Heart left ventricle (tissue), 13 donors: Measurements from ENCODE around the gene TBRG4.

Experiments
- POLR2A ChIP-seq, 2 donors: fragments of 450-650 bp; IDR thresholded peaks; one replicate each; pipeline ENCODE4 v1.6.1; 2017; ENCODE audit warnings: antibody characterized with exemption in 2 of 2, mild to moderate bottlenecking in 2 of 2, moderate library complexity in 2 of 2
- TF ChIP-seq, protein P1 (sequence below), 12 donors: fragments of 200-600 bp; sonication (generic) in 4 of 12; IDR thresholded peaks; one replicate each; pipeline versions ENCODE4 v1.5.0 to v1.8.0; 2018 to 2022; ENCODE audit warnings: antibody characterized with exemption in 12 of 12, mild to moderate bottlenecking in 5 of 12
- donor health status: ischemic (EF 13 %, LVEDD 7.1; RV severe dilation, severe dysfunction).
- donor health status: DM: no; HTN: yes; CAD: no.
- donor health status: DM: no; HTN: no; CAD: no.
- donor health status: ischemic (EF 25% LVEDD 6.9; RV normal size, moderate dysfunction).
- donor health status: ischemic (EF 25% LVEDD 5.7; RV mildly dilated, moderate dysfunction).
- donor health status: ischemic (EF 35%, LVEDD 5.7; RV mildly dilated, moderate dysfunction).
- donor health status: nonischemic (EF 11% LVEDD 7.7; RV severe dilation, severe dysfunction).
- donor health status: DM: yes; HTN: yes; CAD: no.
- donor health status: PGD.
- donor health status: ischemic (EF 29% LVEDD 5.4; RV normal size, mild dysfunction).
- donor health status: nonischemic (EF 23%, LVEDD 6.1; RV moderate dilation, normal function).

DNA sequence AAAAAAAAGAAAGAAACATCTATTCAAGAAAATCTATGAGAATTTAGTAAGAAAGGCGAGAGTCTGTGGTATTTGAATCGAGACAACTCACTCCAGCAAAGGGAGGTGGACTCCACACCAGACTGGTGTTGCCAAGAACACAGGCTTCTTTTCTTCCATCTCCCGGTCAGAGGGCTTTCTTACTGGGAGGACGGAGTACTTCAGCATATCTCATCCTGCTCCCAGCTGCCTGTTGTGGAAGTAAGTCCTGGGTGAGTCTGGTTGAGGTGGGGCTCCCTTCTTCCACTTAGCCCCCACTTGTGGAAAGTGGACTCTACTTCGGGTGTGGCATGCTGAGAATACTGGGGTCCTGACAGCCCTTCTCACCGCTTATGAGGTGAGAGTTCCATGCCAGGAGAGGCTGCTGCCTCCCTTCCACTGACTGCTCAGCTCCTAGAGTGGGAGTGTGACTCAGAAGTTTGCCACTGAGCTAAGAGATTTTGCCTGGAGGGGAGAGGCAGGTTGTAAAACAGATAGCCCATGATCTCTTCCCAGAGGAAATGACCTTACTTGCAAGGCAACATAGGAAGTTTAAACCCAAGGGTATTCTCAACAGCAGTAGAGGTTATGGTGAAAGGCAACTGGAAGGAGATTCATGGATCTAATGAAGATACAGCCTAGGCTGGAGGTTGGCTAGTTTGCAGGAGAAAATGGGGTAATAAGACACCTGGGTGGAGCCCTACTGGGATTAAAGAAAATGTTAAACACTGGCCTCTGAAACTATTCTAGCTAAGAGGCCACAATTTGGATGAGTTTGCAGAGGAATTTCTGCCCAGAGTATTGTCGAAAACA is 19.2 kb downstream of the TBRG4 start:
- TF ChIP-seq, protein P1, sequence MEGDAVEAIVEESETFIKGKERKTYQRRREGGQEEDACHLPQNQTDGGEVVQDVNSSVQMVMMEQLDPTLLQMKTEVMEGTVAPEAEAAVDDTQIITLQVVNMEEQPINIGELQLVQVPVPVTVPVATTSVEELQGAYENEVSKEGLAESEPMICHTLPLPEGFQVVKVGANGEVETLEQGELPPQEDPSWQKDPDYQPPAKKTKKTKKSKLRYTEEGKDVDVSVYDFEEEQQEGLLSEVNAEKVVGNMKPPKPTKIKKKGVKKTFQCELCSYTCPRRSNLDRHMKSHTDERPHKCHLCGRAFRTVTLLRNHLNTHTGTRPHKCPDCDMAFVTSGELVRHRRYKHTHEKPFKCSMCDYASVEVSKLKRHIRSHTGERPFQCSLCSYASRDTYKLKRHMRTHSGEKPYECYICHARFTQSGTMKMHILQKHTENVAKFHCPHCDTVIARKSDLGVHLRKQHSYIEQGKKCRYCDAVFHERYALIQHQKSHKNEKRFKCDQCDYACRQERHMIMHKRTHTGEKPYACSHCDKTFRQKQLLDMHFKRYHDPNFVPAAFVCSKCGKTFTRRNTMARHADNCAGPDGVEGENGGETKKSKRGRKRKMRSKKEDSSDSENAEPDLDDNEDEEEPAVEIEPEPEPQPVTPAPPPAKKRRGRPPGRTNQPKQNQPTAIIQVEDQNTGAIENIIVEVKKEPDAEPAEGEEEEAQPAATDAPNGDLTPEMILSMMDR (IDR thresholded peaks at IDR 0.05) = no peak
- TF ChIP-seq POLR2A (IDR thresholded peaks at IDR 0.05) = no peak
